NCI-H2029 treated with DMSO at 0.1 percent for 48 hours (cell line): ENCODE results near the gene VTI1A.

Experiments
- DNase-seq: peaks from one replicate; lab custom pipeline; 2025; lab: John Stamatoyannopoulos, UW

The VTI1A gene

GRCh38 chr10:112679392-112679791, 232.4 kb downstream of the VTI1A start:
- DNase-seq: no peak

GRCh38 chr10:112680586-112680985, 233.6 kb downstream of the VTI1A start:
- no peak for DNase-seq

GRCh38 chr10:112687647-112688046, 240.6 kb downstream of the VTI1A start:
- no peak for DNase-seq

- DNase-seq: no peak
Observed at GRCh38 chr10:112689327-112690072, 242.5 kb downstream of the VTI1A start.

- DNase-seq: no peak
Observed at GRCh38 chr10:112695539-112695938, 248.5 kb downstream of the VTI1A start.

- no peak for DNase-seq
Observed at GRCh38 chr10:112696592-112696991, 249.6 kb downstream of the VTI1A start.

- no peak for DNase-seq
Observed at GRCh38 chr10:112698133-112698817, 251.3 kb downstream of the VTI1A start.

GRCh38 chr10:112698818-112699164, 251.8 kb downstream of the VTI1A start:
- no peak for DNase-seq

GRCh38 chr10:112700215-112700671, 253.2 kb downstream of the VTI1A start:
- no peak for DNase-seq

- DNase-seq: no peak
Observed at GRCh38 chr10:112701211-112701877, 254.3 kb downstream of the VTI1A start.

- no peak for DNase-seq
Observed at GRCh38 chr10:112701878-112702255, 254.9 kb downstream of the VTI1A start.

- DNase-seq: no peak
Observed at GRCh38 chr10:112706577-112706976, 259.6 kb downstream of the VTI1A start.

- DNase-seq: no peak
Observed at GRCh38 chr10:112708461-112708860, 261.4 kb downstream of the VTI1A start.

GRCh38 chr10:112710528-112710927, 263.5 kb downstream of the VTI1A start:
- no peak for DNase-seq

- no peak for DNase-seq
Observed at GRCh38 chr10:112711366-112711765, 264.4 kb downstream of the VTI1A start.

- no peak for DNase-seq
Observed at GRCh38 chr10:112712536-112712935, 265.5 kb downstream of the VTI1A start.

GRCh38 chr10:112713411-112713810, 266.4 kb downstream of the VTI1A start:
- no peak for DNase-seq

- no peak for DNase-seq
Observed at GRCh38 chr10:112715581-112715980, 268.6 kb downstream of the VTI1A start.

GRCh38 chr10:112716076-112716475, 269.1 kb downstream of the VTI1A start:
- DNase-seq: no peak

GRCh38 chr10:112716924-112717413, 270.0 kb downstream of the VTI1A start:
- DNase-seq: no peak

GRCh38 chr10:112720178-112720577, 273.2 kb downstream of the VTI1A start:
- DNase-seq: no peak

- no peak for DNase-seq
Observed at GRCh38 chr10:112721080-112721698, 274.2 kb downstream of the VTI1A start.
